Motor neuron (in vitro differentiated cells): ENCODE results near the gene ZC3H11A. TPM values are rescaled to one million over a fixed set of nuclear protein-coding genes. Genes with fewer than 3 reads are reported as not detected.
"Not testable (repeated sequence)": the region's sequence is repeated elsewhere in the genome, so short reads cannot be mapped to it uniquely, and the experiment has no call there.

Experiments used
- ATAC-seq, 8 experiments: fragments of 200-7000 bp; cut with Tn5 transposase; replicated peaks in 6 of 8; 2 replicates each; pipeline ENCODE4 v1.8.0; 2021; ENCODE audit warnings: mild to moderate bottlenecking in 8 of 8, moderate library complexity in 8 of 8
- H3K27ac ChIP-seq, 2 donors: fragments of 250-450 bp; sonication (Bioruptor Pico); 2 replicates each; pipeline ENCODE4 v1.9.0; 2021; ENCODE audit warnings: antibody characterized with exemption in 2 of 2, mild to moderate bottlenecking in 2 of 2, moderate library complexity in 1 of 2
- H3K4me1 ChIP-seq, 2 donors: fragments of 250-450 bp; sonication (Bioruptor Pico); replicated peaks in 1 of 2; 2 replicates each; pipeline ENCODE4 v1.6.1; 2021; ENCODE audit warnings: antibody characterized with exemption in 2 of 2, mild to moderate bottlenecking in 2 of 2, moderate library complexity in 1 of 2
- H3K4me3 ChIP-seq, 5 donors: fragments of 250-450 bp; sonication (Bioruptor Pico); 2 replicates each; pipeline ENCODE4 v1.9.0; 2021; ENCODE audit warnings: antibody characterized with exemption in 5 of 5, mild to moderate bottlenecking in 5 of 5, moderate library complexity in 4 of 5
- WGBS, 10 experiments: fragments of 450-650 bp; shearing (Covaris generic); methylation state at CpG; one replicate each; pipeline ENCODE4 v1.0.0; 2022; 5-methylcytosine and 5-hydroxymethylcytosine counted together
- in situ Hi-C, 9 experiments: fragments of 400-800 bp; cut with MboI; loops; one replicate each; pipeline ENCODE4 v1.15.0; 2021; ENCODE audit warnings: low sequenced_read_pairs in 9 of 9, low pct_unique_long_range_greater_than_20kb in 2 of 9; ENCODE audit not compliant: unreplicated experiment in 9 of 9
- total RNA-seq, 8 experiments: library from RNA; unstranded; fragments of 300-600 nt; gene quantifications; 2 replicates each; pipeline versions ENCODE4 v1.2.3 to v1.2.4, GENCODE V29; 2022

ZC3H11A gene
- total RNA-seq, 8 experiments from 2014 or later: 68.4 to 202 (median 95.6) TPM

DNA sequence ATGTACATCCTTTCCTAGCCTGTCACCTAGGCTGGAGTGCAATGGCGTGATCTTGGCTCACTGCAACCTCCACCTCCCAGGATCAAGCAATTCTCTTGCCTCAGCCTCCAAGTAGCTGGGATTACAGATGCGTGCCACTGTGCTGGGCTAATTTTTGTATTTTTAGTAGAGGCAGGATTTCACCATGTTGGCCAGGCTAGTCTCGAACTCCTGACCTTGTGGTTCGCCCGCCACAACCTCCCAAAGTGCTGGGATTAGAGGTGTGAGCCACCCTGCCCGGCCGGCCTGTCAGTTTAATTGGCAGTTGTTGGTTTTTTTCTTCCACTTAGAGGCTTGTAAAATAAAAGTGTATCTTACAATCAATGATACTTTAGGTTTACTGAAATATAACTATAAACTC lies 1.9 kb upstream of the ZC3H11A start:
- H3K4me1 ChIP-seq: peaks cover 9 to 22% of the 10 kb centered on the region in 2 donors
- H3K4me3 ChIP-seq, H3K27ac ChIP-seq, in situ Hi-C loops, ATAC-seq: not testable (repeated sequence)
- 80 to 100% (median 100%) methylated on average over 1 to 6 of the region's 7 CpGs for WGBS, 10 experiments

DNA sequence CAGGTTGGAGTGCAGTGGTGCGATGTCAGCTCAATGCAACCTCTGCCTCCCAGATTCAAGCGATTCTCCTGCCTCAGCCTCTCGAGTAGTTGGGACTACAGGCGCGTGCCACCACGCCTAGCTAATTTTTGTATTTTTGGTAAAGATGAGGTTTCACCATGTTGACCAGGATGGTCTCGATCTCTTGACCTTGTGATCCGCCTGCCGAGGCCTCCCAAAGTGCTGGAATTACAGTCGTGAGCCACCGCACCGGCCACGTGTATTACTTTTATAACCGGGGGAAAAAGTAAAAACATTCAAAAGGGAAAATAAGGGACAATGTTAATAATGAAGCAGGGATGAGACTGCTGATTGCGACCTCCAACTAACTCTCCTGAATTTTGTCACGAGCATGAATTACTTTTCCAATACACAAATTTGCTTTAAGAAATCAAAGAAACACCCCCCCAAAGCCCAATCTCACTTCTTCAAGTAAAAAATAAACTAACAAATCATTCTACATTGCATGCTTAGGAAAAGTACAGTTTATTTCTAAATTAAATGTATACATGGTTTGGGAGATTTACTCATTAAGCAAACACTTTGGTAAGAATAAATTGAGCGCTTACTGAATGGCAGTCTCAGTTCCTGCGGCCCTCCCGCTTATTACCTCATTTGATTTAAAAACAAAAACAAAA lies 521 bp upstream of the ZC3H11A start:
- no peak overlapping the region for H3K27ac ChIP-seq
- in situ Hi-C loops: no loop called here
- H3K4me3 ChIP-seq: peak overlapping the region; percentile 56 to 90 (median 69)
- no peak for ATAC-seq
- 45 to 100% (median 74%) methylated on average over 1 to 19 of the region's 19 CpGs for WGBS, 10 experiments
- peaks cover 9 to 22% of the 10 kb centered on the region in 2 donors for H3K4me1 ChIP-seq

DNA sequence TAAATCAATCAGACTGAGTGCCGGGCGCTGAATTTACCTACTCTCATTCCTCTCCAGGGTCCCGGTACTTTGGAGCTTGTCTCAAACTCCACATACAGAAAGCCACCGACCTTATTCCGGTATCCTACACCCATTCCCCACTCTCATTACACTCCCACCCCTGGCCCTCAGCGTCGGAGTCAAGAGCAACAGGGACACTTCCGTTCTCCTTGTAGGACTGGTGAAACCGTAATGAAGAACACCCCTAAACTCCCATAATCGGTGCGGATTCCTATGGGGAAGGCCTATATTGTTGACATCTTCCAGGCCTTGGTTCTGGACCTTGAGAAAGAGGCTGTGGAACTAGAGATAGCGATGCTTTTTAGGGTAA lies 798 bp downstream of the ZC3H11A start:
- in situ Hi-C loops: no loop called here
- 0 to 3% (median 0%) methylated on average over 1 to 10 of the region's 12 CpGs; no CpG with 5 or more reads in 2 of the 10 experiments for WGBS, 10 experiments
- H3K4me3 ChIP-seq: peak overlapping the region; percentile 56 to 90 (median 69)
- ATAC-seq: peak; percentile 4 to 25 (median 14)
- peaks cover 12 to 17% of the 10 kb centered on the region in 2 donors for H3K4me1 ChIP-seq
- peak overlapping the region; percentile 98 to 99 for H3K27ac ChIP-seq

DNA sequence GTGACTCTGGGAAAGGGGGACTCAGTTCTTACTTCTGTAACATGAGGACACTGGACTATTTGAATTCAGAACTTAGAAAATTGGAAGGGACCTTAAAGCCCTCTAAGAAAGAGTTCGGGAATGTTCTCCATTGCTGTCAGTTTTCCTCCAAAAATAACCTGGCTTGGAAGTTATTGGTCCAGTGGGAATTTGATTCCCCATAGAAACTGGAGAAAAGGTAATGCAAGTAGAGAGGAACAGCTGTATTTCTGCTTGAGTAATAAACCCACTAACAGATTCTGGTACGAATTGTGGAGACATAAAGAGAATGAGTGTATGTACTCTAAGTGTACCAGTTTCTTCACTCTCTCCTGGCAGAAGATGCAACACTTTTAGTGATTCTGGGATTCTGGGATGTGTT lies 1.8 kb downstream of the ZC3H11A start:
- no peak for ATAC-seq
- in situ Hi-C loops: no loop called here
- WGBS, 10 experiments: 48 to 95% (median 90%) methylated on average over 1 to 2 of the region's 2 CpGs; no CpG with 5 or more reads in 1 of the 10 experiments
- H3K4me1 ChIP-seq: peaks cover 12 to 17% of the 10 kb centered on the region in 2 donors
- H3K4me3 ChIP-seq: peak overlapping the region in 1 of 5 donors; percentile 90
- no peak overlapping the region for H3K27ac ChIP-seq

DNA sequence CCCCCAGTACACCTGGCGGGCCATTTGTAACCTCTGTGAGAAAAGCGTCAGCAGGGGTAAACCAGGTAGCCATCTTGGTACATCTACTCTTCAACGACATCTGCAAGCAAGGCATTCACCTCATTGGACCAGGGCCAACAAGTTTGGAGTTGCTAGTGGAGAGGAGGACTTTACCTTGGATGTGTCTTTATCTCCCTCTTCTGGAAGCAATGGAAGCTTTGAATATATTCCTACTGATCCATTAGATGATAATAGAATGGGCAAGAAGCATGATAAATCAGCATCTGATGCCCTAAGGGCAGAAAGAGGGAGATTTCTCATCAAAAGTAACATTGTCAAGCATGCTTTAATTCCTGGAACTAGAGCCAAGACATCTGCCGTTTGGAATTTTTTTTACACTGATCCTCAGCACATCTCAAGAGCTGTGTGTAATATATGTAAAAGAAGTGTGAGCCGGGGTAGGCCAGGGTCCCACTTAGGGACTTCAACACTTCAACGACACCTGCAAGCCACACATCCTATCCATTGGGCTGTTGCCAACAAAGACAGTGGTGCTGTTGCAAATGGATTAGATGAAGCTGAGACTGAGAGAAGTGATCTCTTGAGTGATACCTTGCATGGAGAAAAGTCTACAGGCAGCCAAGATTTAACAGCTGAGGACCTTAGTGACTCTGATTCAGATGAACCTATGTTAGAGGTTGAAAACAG lies 2.7 kb downstream of the ZC3H11A start:
- WGBS, 10 experiments: 42 to 100% (median 93%) methylated on average over 1 to 6 of the region's 6 CpGs; no CpG with 5 or more reads in 1 of the 10 experiments
- Histone ChIP-seq H3K4me3 (no peak overlapping the region), H3K27ac (no peak overlapping the region), H3K4me1 (peaks cover 12 to 17% of the 10 kb centered on the region in 2 donors)
- in situ Hi-C loops: no loop called here
- ATAC-seq: peak in 3 of 8 experiments; percentile 1 to 49 (median 2)

DNA sequence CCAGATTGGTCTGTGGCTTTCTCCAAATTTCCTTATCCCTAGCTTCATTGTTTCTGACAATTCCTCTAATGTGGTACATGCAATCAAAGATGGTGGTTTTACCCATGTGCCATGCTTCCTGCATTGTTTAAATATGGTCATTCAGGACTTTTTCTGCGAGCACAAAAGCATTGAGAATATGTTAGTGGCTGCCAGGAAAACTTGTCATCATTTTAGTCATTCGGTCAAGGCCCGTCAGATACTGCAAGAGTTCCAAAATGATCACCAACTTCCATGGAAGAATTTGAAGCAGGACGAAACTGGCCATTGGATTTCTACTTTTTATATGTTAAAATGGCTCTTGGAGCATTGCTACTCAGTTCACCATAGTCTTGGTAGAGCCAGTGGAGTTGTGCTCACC lies 3.7 kb downstream of the ZC3H11A start:
- ATAC-seq: no peak
- Histone ChIP-seq H3K4me1 (peaks cover 12 to 17% of the 10 kb centered on the region in 2 donors), H3K4me3 (no peak overlapping the region), H3K27ac (no peak overlapping the region)
- in situ Hi-C loops: no loop called here
- 20 to 100% (median 89%) methylated on average over 1 to 4 of the region's 4 CpGs for WGBS, 10 experiments

DNA sequence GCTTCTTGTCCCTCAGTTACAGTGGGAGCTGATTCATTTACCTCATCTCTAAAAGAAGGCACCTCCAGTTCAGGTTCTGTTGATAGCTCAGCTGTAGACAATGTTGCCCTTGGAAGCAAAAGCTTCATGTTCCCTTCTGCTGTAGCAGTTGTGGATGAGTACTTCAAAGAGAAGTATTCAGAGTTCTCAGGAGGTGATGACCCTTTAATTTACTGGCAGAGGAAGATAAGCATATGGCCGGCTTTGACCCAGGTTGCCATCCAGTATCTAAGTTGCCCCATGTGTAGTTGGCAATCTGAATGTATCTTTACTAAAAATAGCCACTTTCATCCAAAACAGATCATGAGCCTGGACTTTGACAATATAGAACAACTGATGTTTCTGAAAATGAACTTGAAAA lies 4.5 kb downstream of the ZC3H11A start:
- ATAC-seq: no peak
- peaks cover 10 to 14% of the 10 kb centered on the region in 2 donors for H3K4me1 ChIP-seq
- H3K4me3 ChIP-seq: no peak overlapping the region
- WGBS, 10 experiments: 67 to 100% (median 100%) methylated on average over 1 of the region's 1 CpG; no CpG with 5 or more reads in 5 of the 10 experiments
- H3K27ac ChIP-seq: no peak overlapping the region
- in situ Hi-C loops: no loop called here

DNA sequence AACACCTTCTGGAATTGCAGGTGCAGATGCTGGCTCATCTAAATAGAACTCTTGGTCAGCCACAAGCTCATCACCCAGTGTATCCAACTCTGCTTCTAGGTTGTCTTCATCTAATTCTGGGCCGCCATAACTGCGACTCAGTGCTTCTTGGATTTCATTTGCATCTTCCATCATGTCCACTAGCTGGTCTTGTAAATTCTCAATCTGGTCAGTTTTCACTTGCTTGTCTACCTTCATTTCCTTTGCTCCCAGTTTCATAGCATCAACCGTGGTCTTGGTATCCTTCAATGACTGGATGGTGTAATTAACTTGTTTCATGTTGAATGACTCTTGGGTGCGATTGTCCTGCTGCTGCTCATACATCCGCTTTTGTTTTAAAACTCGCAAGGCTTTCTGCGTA lies 10.3 kb downstream of the ZC3H11A start:
- 79 to 100% (median 97%) methylated on average over 3 to 7 of the region's 7 CpGs for WGBS, 10 experiments
- in situ Hi-C loops: no loop called here
- H3K27ac ChIP-seq: no peak overlapping the region
- no peak overlapping the region for H3K4me3 ChIP-seq
- ATAC-seq: no peak
- H3K4me1 ChIP-seq: no peaks in the 10 kb centered on the region

DNA sequence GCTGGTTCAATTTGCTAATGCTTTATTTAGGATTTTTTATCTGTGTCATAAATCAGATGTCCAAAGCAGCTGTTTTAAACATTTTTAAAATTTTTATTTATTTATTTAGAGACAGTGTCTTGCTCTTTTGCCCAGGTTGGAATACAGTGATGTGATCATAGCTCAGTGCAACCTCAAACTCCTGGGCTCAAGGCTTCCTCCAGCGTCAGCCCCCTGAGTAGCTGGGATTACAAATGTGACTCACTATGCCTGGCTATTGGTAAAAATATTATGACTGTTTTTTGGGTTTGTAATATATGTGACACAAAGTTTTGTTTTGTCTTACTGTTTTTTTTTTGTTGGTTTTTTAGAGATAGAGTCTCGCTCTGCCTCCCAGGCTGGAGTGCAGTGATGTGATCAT lies 11.8 kb downstream of the ZC3H11A start:
- 31 to 100% (median 100%) methylated on average over 1 to 2 of the region's 2 CpGs; no CpG with 5 or more reads in 3 of the 10 experiments for WGBS, 10 experiments
- Histone ChIP-seq H3K4me3 (no peak overlapping the region), H3K27ac (no peak overlapping the region), H3K4me1 (no peaks in the 10 kb centered on the region)
- ATAC-seq: no peak
- in situ Hi-C loops: no loop called here

DNA sequence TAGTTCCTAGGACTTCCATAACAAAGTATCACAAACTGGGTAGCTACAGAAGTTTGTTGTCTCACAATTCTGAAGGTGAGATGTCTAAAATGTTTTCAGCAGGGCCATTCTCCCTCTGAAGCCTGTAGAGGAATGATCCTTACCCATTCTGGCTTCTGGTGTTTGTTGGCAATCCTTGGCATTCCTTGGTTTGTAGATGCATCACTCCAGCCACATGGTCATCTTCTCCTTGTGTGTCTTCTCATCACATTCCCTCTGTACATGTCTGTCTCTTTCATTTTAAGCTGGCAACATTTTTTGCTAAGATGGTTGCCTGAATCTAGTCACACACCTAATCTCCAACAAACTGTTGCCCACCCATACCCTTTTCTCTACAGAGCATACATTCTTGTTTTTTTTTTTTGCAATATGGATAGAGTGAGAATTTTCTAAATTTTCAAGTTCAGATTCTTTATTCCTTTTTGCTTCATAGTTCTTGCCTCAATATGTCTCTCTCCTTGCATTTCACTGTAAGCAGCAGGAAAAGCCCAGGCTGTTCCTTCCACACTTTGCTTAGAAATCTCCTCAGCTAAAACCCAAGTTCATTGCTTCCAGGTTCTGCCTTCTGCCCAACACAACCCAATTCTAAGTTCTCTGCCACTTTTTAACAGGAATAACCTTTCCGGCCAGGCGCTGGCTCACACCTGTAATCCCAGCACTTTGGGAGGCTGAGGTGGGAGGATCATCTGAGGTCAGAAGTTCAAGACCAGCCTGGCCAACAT lies 18.3 kb downstream of the ZC3H11A start:
- Histone ChIP-seq H3K4me3 (no peak overlapping the region), H3K4me1 (no peaks in the 10 kb centered on the region), H3K27ac (no peak overlapping the region)
- in situ Hi-C loops: no loop called here
- WGBS, 10 experiments: 90 to 100% (median 100%) methylated on average over 1 to 2 of the region's 2 CpGs; no CpG with 5 or more reads in 4 of the 10 experiments
- no peak for ATAC-seq

DNA sequence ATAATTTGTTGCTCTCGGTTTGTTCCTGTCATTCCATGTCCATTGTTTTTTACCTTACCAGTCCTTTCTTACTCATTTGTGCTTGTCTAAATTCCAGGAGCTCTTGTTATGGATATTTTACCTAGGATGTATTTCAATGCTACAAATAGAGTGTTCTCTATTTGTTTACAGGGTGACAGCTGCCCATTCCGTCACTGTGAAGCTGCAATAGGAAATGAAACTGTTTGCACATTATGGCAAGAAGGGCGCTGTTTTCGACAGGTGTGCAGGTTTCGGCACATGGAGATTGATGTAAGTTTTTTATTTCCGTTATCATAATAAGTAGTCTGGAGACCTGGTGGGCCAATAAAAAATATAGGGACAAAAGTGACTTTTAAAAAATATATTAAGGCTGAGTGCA lies 23.0 kb downstream of the ZC3H11A start:
- 79 to 100% (median 93%) methylated on average over 2 to 6 of the region's 6 CpGs for WGBS, 10 experiments
- no peak overlapping the region for H3K27ac ChIP-seq
- no peak overlapping the region for H3K4me3 ChIP-seq
- H3K4me1 ChIP-seq: no peaks in the 10 kb centered on the region
- ATAC-seq: no peak
- in situ Hi-C loops: no loop called here

DNA sequence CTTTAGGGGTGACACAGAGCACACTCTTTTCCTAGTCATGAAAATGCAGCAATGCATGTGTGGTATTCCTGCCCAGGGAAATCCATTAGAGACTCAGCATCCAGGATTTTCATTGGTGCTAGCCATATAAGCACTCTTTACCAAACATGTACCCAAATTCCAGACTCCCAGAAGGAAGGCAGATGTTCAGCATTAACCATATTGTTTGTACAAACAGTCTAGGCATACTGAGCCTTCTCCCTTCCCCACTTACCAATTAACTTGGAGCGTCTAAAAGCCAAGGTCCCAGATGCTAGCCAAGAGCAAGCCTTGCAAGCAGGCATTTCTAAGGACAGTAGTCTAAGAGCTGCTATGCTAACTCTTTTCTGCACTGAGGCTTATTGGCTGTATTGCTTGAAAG lies 27.9 kb downstream of the ZC3H11A start:
- no peak overlapping the region for H3K27ac ChIP-seq
- WGBS, 10 experiments: 0 to 100% (median 100%) methylated on average over 1 of the region's 1 CpG; no CpG with 5 or more reads in 4 of the 10 experiments
- ATAC-seq: peak in 3 of 8 experiments; percentile 46 to 78 (median 76)
- in situ Hi-C loops: no loop called here
- H3K4me1 ChIP-seq: no peaks in the 10 kb centered on the region
- H3K4me3 ChIP-seq: no peak overlapping the region

DNA sequence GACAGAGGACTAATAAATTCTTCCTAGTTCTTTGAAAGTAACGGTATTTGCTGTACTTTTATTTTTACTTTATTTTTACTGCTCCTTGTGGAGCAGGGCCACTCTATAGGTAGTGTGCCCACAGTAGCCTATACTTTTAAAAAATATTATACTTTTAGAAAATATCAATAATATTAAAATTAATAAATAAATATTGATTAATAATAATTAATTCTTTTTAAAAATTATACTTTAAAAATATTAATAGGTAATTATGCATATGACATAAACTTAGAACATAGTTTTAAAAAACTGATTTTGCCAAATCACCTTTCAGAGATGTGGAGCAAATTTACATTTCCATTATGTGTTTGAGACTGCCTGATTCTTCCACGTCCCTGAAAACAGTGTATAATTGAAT lies 30.8 kb downstream of the ZC3H11A start:
- ATAC-seq: no peak
- Histone ChIP-seq H3K4me3 (no peak overlapping the region), H3K27ac (no peak overlapping the region), H3K4me1 (no peaks in the 10 kb centered on the region)
- in situ Hi-C loops: no loop called here
- whole genome bisulfite sequencing, 10 experiments: 75 to 100% (median 94%) methylated on average over 1 to 2 of the region's 2 CpGs
